Mesenchymal stem cell (in vitro differentiated cells and primary cell): ENCODE measurements around the gene CHAC1.

Experiments used
- DNase-seq: peaks from one replicate; pipeline ENCODE4 v3.0.0-alpha.2; 2013
- H2AFZ ChIP-seq: one replicate; pipeline ENCODE4 v1.6.1; 2013; ENCODE audit warnings: low read depth, mild to moderate bottlenecking, control low read depth, inconsistent platforms, low read length, moderate library complexity
- H2AK5ac ChIP-seq: 2 replicates; pipeline ENCODE4 v1.6.1; 2013; ENCODE audit warnings: low read length, moderate library complexity, mild to moderate bottlenecking, inconsistent platforms; ENCODE audit not compliant: severe bottlenecking
- H2BK120ac ChIP-seq: one replicate; pipeline ENCODE4 v1.6.1; 2013; ENCODE audit warnings: low read depth, mild to moderate bottlenecking, inconsistent platforms, low read length, moderate library complexity
- H2BK12ac ChIP-seq, 2 experiments: one replicate each; pipeline ENCODE4 v1.6.1; 2013; ENCODE audit warnings: inconsistent platforms in 2 of 2, low read length in 2 of 2, mild to moderate bottlenecking in 2 of 2, moderate library complexity in 2 of 2, control low read depth in 1 of 2
- H2BK15ac ChIP-seq: one replicate; pipeline ENCODE4 v1.6.1; 2013; ENCODE audit warnings: mild to moderate bottlenecking, low read depth, inconsistent platforms; ENCODE audit not compliant: poor library complexity, severe bottlenecking
- H2BK5ac ChIP-seq: 2 replicates; pipeline ENCODE4 v1.6.1; 2013; ENCODE audit warnings: low read depth, mild to moderate bottlenecking, low read length, control low read depth, inconsistent platforms; ENCODE audit not compliant: poor library complexity, severe bottlenecking
- H3K14ac ChIP-seq, 2 experiments: one replicate each; pipeline ENCODE4 v1.6.1; 2013; ENCODE audit warnings: inconsistent platforms in 2 of 2, low read length in 2 of 2, control low read depth in 1 of 2, mild to moderate bottlenecking in 1 of 2, moderate library complexity in 1 of 2
- H3K18ac ChIP-seq, 2 experiments: one replicate each; pipeline ENCODE4 v1.6.1; 2013; ENCODE audit warnings: inconsistent platforms in 2 of 2, low read length in 2 of 2, control low read depth in 1 of 2, low read depth in 1 of 2, mild to moderate bottlenecking in 1 of 2
- H3K23ac ChIP-seq, 2 experiments: one replicate each; pipeline ENCODE4 v1.6.1; 2013; ENCODE audit warnings: inconsistent platforms in 2 of 2, low read length in 2 of 2, mild to moderate bottlenecking in 2 of 2, moderate library complexity in 2 of 2, control low read depth in 1 of 2
- H3K27ac ChIP-seq: 2 replicates; pipeline ENCODE4 v1.5.1; 2013; ENCODE audit warnings: mild to moderate bottlenecking, moderate library complexity, low read length, control low read depth, inconsistent platforms; ENCODE audit not compliant: poor library complexity, severe bottlenecking
- H3K27me3 ChIP-seq, 2 experiments: 2 replicates each; pipeline versions ENCODE4 v1.6.1 to v1.7.0; 2013; ENCODE audit warnings: low read length in 2 of 2, mild to moderate bottlenecking in 2 of 2, moderate library complexity in 2 of 2, control low read depth in 1 of 2, inconsistent platforms in 1 of 2; ENCODE audit not compliant: control insufficient read depth in 1 of 2, insufficient read depth in 1 of 2
- H3K36me3 ChIP-seq, 2 experiments: 2 replicates each; pipeline versions ENCODE4 v1.6.1 to v1.7.0; 2013; ENCODE audit warnings: low read length in 2 of 2, control low read depth in 1 of 2, inconsistent platforms in 1 of 2, low read depth in 1 of 2, mild to moderate bottlenecking in 1 of 2; ENCODE audit not compliant: insufficient read depth in 2 of 2, control insufficient read depth in 1 of 2
- H3K4ac ChIP-seq, 2 experiments: one replicate each; pipeline ENCODE4 v1.6.1; 2013; ENCODE audit warnings: inconsistent platforms in 2 of 2, low read length in 2 of 2, mild to moderate bottlenecking in 2 of 2, moderate library complexity in 2 of 2, control low read depth in 1 of 2, low read depth in 1 of 2
- H3K4me1 ChIP-seq: 2 replicates; pipeline ENCODE4 v1.6.1; 2013; ENCODE audit warnings: low read depth, low read length, control low read depth; ENCODE audit not compliant: control insufficient read depth, insufficient read depth
- H3K4me2 ChIP-seq: 2 replicates; pipeline ENCODE4 v1.6.1; 2013; ENCODE audit warnings: low read length, mild to moderate bottlenecking, inconsistent platforms; ENCODE audit not compliant: poor library complexity, severe bottlenecking
- H3K4me3 ChIP-seq, 2 experiments: 2 replicates each; pipeline versions ENCODE4 v1.5.1 to v1.7.0; 2013; ENCODE audit warnings: low read length in 2 of 2, mild to moderate bottlenecking in 2 of 2, control low read depth in 1 of 2, low read depth in 1 of 2; ENCODE audit not compliant: insufficient read depth in 1 of 2
- H3K79me1 ChIP-seq: replicated peaks from 2 replicates; pipeline ENCODE4 v1.6.1; 2013; ENCODE audit warnings: mild to moderate bottlenecking, control low read depth, low read length, inconsistent platforms; ENCODE audit not compliant: poor library complexity, severe bottlenecking
- H3K9ac ChIP-seq: 2 replicates; pipeline ENCODE4 v1.7.0; 2013; ENCODE audit warnings: mild to moderate bottlenecking, low read length, moderate library complexity
- H3K9me3 ChIP-seq: 2 replicates; pipeline ENCODE4 v1.7.0; 2013; ENCODE audit warnings: mild to moderate bottlenecking, low read length; ENCODE audit not compliant: control insufficient read depth
- H4K8ac ChIP-seq: one replicate; pipeline ENCODE4 v1.6.1; 2013; ENCODE audit warnings: inconsistent platforms, mild to moderate bottlenecking, low read length, moderate library complexity
- H4K91ac ChIP-seq: one replicate; pipeline ENCODE4 v1.6.1; 2013; ENCODE audit warnings: mild to moderate bottlenecking, low read length, inconsistent platforms
- WGBS: methylation state at CpG from one replicate; pipeline ENCODE4 v1.1.7; 2013; ENCODE audit warnings: mixed read lengths; 5-methylcytosine and 5-hydroxymethylcytosine counted together

CHAC1 gene

GRCh38 chr15:40991355-40991754 lies 38.1 kb downstream of the CHAC1 start:
- Histone ChIP-seq H3K23ac (no peak overlapping the region), H3K9ac (no peak overlapping the region), H3K27ac (no peak overlapping the region), H3K4ac (peak overlapping the region in 1 of 2 experiments; percentile 34), H2AFZ (no peak overlapping the region), H3K18ac (peak overlapping the region; percentile 65 to 76), H3K9me3 (no peaks in the 10 kb centered on the region), H2BK5ac (no peak overlapping the region), H3K36me3 (peaks cover 24 to 66% of the 10 kb centered on the region in 2 experiments), H3K4me2 (no peak overlapping the region), H2BK120ac (no peak overlapping the region), H2BK12ac (peak overlapping the region; percentile 82 to 85), H2AK5ac (no peak overlapping the region), H3K27me3 (no peaks in the 10 kb centered on the region), H3K79me1 (peaks cover 7% of the 10 kb centered on the region), H3K4me3 (no peak overlapping the region), H2BK15ac (no peak overlapping the region), H4K8ac (peak overlapping the region; percentile 80), H3K4me1 (peaks cover 5% of the 10 kb centered on the region), H3K14ac (peak overlapping the region in 1 of 2 experiments; percentile 6), H4K91ac (no peak overlapping the region)
- WGBS: 88% methylated on average over 3 of the region's 3 CpGs
- peak; percentile 53 for DNase-seq

- H3K36me3 ChIP-seq: peaks cover 19 to 66% of the 10 kb centered on the region in 2 experiments
- DNase-seq: peak; percentile 90
- no peak overlapping the region for H2BK15ac ChIP-seq
- peak overlapping the region in 1 of 2 experiments; percentile 63 for H3K18ac ChIP-seq
- no peaks in the 10 kb centered on the region for H3K9me3 ChIP-seq
- no peak overlapping the region for H4K91ac ChIP-seq
- H3K79me1 ChIP-seq: peaks cover 7% of the 10 kb centered on the region
- WGBS: 5% methylated on average over 1 of the region's 1 CpG
- no peak overlapping the region for H2BK12ac ChIP-seq
- peaks cover 5% of the 10 kb centered on the region for H3K4me1 ChIP-seq
- no peak overlapping the region for H2AK5ac ChIP-seq
- no peak overlapping the region for H3K4me3 ChIP-seq
- H2BK5ac ChIP-seq: no peak overlapping the region
- H3K23ac ChIP-seq: no peak overlapping the region
- H3K9ac ChIP-seq: peak overlapping the region; percentile 33
- no peak overlapping the region for H2AFZ ChIP-seq
- no peak overlapping the region for H4K8ac ChIP-seq
- H3K14ac ChIP-seq: no peak overlapping the region
- no peak overlapping the region for H3K27ac ChIP-seq
- H3K4ac ChIP-seq: no peak overlapping the region
- no peak overlapping the region for H3K4me2 ChIP-seq
- H3K27me3 ChIP-seq: no peaks in the 10 kb centered on the region
- no peak overlapping the region for H2BK120ac ChIP-seq
Observed at GRCh38 chr15:40992241-40992741, 39.0 kb downstream of the CHAC1 start.

GRCh38 chr15:40992825-40993224 lies 39.6 kb downstream of the CHAC1 start:
- no peak overlapping the region for H3K4me2 ChIP-seq
- no peak overlapping the region for H4K8ac ChIP-seq
- no peak overlapping the region for H3K14ac ChIP-seq
- no peak overlapping the region for H3K4me3 ChIP-seq
- H2AFZ ChIP-seq: no peak overlapping the region
- H3K23ac ChIP-seq: no peak overlapping the region
- DNase-seq: no peak
- H3K18ac ChIP-seq: peak overlapping the region; percentile 82 to 93
- no peak overlapping the region for H2AK5ac ChIP-seq
- peak overlapping the region; percentile 59 for H2BK120ac ChIP-seq
- H2BK5ac ChIP-seq: no peak overlapping the region
- peaks cover 14 to 65% of the 10 kb centered on the region in 2 experiments for H3K36me3 ChIP-seq
- H3K9ac ChIP-seq: peak overlapping the region; percentile 33
- peak overlapping the region; percentile 18 for H2BK15ac ChIP-seq
- H3K27me3 ChIP-seq: no peaks in the 10 kb centered on the region
- H3K4me1 ChIP-seq: peaks cover 5% of the 10 kb centered on the region
- H3K79me1 ChIP-seq: peaks cover 5% of the 10 kb centered on the region
- peak overlapping the region; percentile 65 for H4K91ac ChIP-seq
- no peak overlapping the region for H3K27ac ChIP-seq
- peak overlapping the region; percentile 83 to 92 for H2BK12ac ChIP-seq
- H3K9me3 ChIP-seq: no peaks in the 10 kb centered on the region
- H3K4ac ChIP-seq: peak overlapping the region; percentile 47 to 51
- 69% methylated on average over 5 of the region's 5 CpGs for WGBS

GRCh38 chr15:40995656-40996055 lies 42.4 kb downstream of the CHAC1 start:
- peaks cover 12% of the 10 kb centered on the region for H3K79me1 ChIP-seq
- H3K23ac ChIP-seq: no peak overlapping the region
- no peak overlapping the region for H3K4ac ChIP-seq
- no peaks in the 10 kb centered on the region for H3K9me3 ChIP-seq
- no peak overlapping the region for H3K4me2 ChIP-seq
- no peak overlapping the region for H3K4me3 ChIP-seq
- peaks cover 21 to 69% of the 10 kb centered on the region in 2 experiments for H3K36me3 ChIP-seq
- 100% methylated on average over 2 of the region's 3 CpGs for WGBS
- H4K91ac ChIP-seq: no peak overlapping the region
- H3K9ac ChIP-seq: no peak overlapping the region
- H2BK5ac ChIP-seq: no peak overlapping the region
- H4K8ac ChIP-seq: peak overlapping the region; percentile 27
- DNase-seq: no peak
- H2BK15ac ChIP-seq: no peak overlapping the region
- H3K27me3 ChIP-seq: no peaks in the 10 kb centered on the region
- H2AK5ac ChIP-seq: no peak overlapping the region
- no peak overlapping the region for H3K18ac ChIP-seq
- H3K14ac ChIP-seq: no peak overlapping the region
- no peak overlapping the region for H3K27ac ChIP-seq
- H2BK120ac ChIP-seq: no peak overlapping the region
- H2AFZ ChIP-seq: no peak overlapping the region
- peak overlapping the region; percentile 3 to 49 for H2BK12ac ChIP-seq
- H3K4me1 ChIP-seq: peaks cover 4% of the 10 kb centered on the region
